ENCODE results near the gene RAPGEF6. TPM values are rescaled to one million over a fixed set of nuclear protein-coding genes. Genes with fewer than 3 reads are reported as not detected.

Gene RAPGEF6
- total RNA-seq, 3 donors from 2014 or later (not counting 1 experiment from before 2014, with no cell fraction given), result 30.1 to 61.0 (median 42.1) TPM

DNA sequence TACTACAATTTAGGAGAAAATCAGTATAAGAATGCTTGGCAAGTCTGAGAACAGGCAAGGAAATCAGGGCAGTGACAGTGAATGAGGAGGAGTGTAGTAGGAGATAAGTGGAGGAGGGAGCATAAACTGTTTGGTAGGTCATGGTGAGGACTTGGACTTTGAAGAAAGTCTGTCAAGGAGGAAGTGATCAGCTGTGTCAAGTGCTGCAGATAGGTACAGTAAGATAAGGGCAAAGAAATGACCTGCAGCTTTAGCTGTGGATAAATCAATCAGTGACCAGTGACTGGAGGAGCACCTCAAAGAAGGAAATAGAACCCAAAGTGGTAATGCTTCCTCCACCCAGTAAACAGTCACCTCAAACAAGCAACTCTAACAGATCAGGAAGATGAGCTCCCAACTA is 106.3 kb downstream of the RAPGEF6 start:
- Histone ChIP-seq H3K4me1 (ENCODE audit: control insufficient read depth, insufficient read depth, low read length) (peaks cover 16% of the 10 kb centered on the region), H3K27ac (ENCODE audit: low read length) (no peak overlapping the region), H3K4me3 (ENCODE audit: low read length) (no peak overlapping the region), H3K9me3 (ENCODE audit: control insufficient read depth, insufficient read depth, low read length) (no peaks in the 10 kb centered on the region), H3K36me3 (ENCODE audit: control insufficient read depth, insufficient read depth, low read length) (no peaks in the 10 kb centered on the region), H3K27me3 (ENCODE audit: control insufficient read depth, insufficient read depth, low read length) (no peaks in the 10 kb centered on the region)
- Mint-ChIP-seq H3K27me3 (ENCODE audit: low read depth in 2 of 2) (no peaks in the 10 kb centered on the region), H3K4me3 (peak overlapping the region; percentile 7), H3K9me3 (no peaks in the 10 kb centered on the region), H3K27ac (peak overlapping the region; percentile 56 to 82), H3K4me1 (peaks cover 51 to 72% of the 10 kb centered on the region in 2 donors), H3K36me3 (no peaks in the 10 kb centered on the region)
- TF ChIP-seq, protein P1, sequence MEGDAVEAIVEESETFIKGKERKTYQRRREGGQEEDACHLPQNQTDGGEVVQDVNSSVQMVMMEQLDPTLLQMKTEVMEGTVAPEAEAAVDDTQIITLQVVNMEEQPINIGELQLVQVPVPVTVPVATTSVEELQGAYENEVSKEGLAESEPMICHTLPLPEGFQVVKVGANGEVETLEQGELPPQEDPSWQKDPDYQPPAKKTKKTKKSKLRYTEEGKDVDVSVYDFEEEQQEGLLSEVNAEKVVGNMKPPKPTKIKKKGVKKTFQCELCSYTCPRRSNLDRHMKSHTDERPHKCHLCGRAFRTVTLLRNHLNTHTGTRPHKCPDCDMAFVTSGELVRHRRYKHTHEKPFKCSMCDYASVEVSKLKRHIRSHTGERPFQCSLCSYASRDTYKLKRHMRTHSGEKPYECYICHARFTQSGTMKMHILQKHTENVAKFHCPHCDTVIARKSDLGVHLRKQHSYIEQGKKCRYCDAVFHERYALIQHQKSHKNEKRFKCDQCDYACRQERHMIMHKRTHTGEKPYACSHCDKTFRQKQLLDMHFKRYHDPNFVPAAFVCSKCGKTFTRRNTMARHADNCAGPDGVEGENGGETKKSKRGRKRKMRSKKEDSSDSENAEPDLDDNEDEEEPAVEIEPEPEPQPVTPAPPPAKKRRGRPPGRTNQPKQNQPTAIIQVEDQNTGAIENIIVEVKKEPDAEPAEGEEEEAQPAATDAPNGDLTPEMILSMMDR (IDR thresholded peaks at IDR 0.05), result no peak
- intact Hi-C loops (cut with micrococcal nuclease), result no loop called here
- DNase-seq (peak in 1 of 2 donors; percentile 25), ATAC-seq (peak in 1 of 3 donors; percentile 20)

DNA sequence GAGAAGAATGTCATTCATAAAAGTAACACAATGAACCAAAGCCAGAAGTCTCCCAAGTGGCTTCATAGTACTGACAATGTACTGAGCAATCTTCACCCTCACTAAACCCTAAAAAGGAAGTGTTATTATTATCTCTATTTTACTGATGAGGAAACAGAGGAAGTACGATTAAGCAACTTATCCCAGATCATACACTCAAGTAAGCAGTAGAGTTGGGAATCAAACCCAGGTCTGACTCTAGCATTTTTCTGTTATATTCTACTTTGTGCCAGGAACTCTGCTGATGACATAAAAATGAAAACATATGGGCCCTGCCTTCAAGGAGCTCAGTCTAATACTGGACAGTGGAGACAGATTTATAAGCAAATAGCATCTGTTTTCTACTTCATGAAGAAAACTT is 109.2 kb downstream of the RAPGEF6 start:
- no peaks in the 10 kb centered on the region for H3K9me3 Mint-ChIP-seq
- H3K36me3 Mint-ChIP-seq, result no peaks in the 10 kb centered on the region
- no peak overlapping the region for H3K4me3 Mint-ChIP-seq
- no peaks in the 10 kb centered on the region for H3K27me3 Mint-ChIP-seq (ENCODE audit: low read depth in 2 of 2)
- Histone ChIP-seq H3K36me3 (ENCODE audit: control insufficient read depth, insufficient read depth, low read length) (peaks cover 7% of the 10 kb centered on the region), H3K4me3 (ENCODE audit: low read length) (no peak overlapping the region), H3K27ac (ENCODE audit: low read length) (no peak overlapping the region), H3K27me3 (ENCODE audit: control insufficient read depth, insufficient read depth, low read length) (no peaks in the 10 kb centered on the region), H3K9me3 (ENCODE audit: control insufficient read depth, insufficient read depth, low read length) (no peaks in the 10 kb centered on the region), H3K4me1 (ENCODE audit: control insufficient read depth, insufficient read depth, low read length) (peaks cover 14% of the 10 kb centered on the region)
- H3K4me1 Mint-ChIP-seq, result peaks cover 43 to 63% of the 10 kb centered on the region in 2 donors
- TF ChIP-seq, protein P1 (IDR thresholded peaks at IDR 0.05), result no peak
- intact Hi-C loops (cut with micrococcal nuclease), result no loop called here
- H3K27ac Mint-ChIP-seq, result peak overlapping the region; percentile 67 to 68
- ATAC-seq (no peak), DNase-seq (no peak)
- WGBS (ENCODE audit: insufficient coverage), result 86% methylated on average over 1 of the region's 1 CpG

DNA sequence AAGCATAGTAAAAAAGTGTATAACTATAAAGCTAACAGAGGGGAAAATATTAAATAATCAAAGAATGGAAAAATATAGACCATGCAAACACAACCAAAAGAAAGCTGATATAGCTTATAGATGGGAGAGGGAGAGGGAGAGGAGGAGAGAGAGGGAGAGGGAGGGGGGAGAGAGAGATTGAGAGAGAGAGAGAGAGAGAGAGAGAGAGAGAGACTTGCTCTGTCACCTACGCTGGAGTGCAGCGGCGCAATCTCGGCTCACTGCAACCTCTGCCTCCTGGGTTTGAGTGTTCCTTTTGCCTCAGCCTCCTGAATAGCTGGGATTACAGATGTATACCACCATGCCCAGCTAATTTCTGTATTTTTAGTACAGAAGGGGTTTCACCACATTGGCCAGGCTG is 110.6 kb downstream of the RAPGEF6 start:
- Histone ChIP-seq H3K4me3 (ENCODE audit: low read length) (no peak overlapping the region), H3K4me1 (ENCODE audit: control insufficient read depth, insufficient read depth, low read length) (peaks cover 9% of the 10 kb centered on the region), H3K36me3 (ENCODE audit: control insufficient read depth, insufficient read depth, low read length) (peaks cover 19% of the 10 kb centered on the region), H3K27me3 (ENCODE audit: control insufficient read depth, insufficient read depth, low read length) (no peaks in the 10 kb centered on the region), H3K9me3 (ENCODE audit: control insufficient read depth, insufficient read depth, low read length) (no peaks in the 10 kb centered on the region), H3K27ac (ENCODE audit: low read length) (no peak overlapping the region)
- TF ChIP-seq, protein P1 (IDR thresholded peaks at IDR 0.05), result no peak
- H3K4me3 Mint-ChIP-seq, result no peak overlapping the region
- no peaks in the 10 kb centered on the region for H3K36me3 Mint-ChIP-seq
- H3K27ac Mint-ChIP-seq, result peak overlapping the region; percentile 10 to 24
- intact Hi-C loops (cut with micrococcal nuclease), result no loop called here
- DNase-seq (no peak), ATAC-seq (no peak)
- H3K27me3 Mint-ChIP-seq (ENCODE audit: low read depth in 2 of 2), result no peaks in the 10 kb centered on the region
- WGBS (ENCODE audit: insufficient coverage), result 100% methylated on average over 4 of the region's 4 CpGs
- H3K4me1 Mint-ChIP-seq, result peaks cover 36 to 56% of the 10 kb centered on the region in 2 donors
- H3K9me3 Mint-ChIP-seq, result no peaks in the 10 kb centered on the region

DNA sequence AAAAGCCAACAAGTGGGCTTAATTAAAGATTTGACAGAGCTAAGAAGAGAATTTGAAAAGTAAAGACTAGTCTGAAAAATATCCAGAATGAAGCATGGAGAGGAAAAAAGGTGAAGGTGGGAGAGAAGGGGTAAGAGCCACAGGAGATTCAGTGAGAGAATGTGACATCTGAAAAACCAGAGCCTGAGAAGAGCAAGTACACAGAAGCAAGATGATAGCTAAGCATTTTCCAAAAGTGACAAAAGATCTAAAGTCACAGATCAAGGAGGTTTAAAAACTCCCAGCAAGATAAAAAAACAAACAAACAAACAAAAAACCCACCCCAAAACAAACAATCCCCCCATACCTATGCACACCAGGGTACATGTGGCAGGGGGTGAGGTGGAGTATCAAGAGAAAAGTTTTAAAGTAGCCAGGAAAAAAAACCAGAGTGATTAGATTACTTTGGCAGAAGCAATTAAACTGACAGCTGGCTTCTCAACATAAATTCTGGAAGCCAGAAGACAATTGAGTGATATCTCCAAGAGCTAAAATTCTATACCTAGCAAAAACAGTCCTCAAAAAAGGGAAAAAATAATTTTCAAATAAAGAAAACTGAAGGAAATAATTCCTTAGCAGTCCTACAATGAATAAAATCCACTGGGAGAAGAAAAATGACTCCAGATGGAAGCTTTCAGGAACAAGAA is 111.4 kb downstream of the RAPGEF6 start:
- H3K9me3 Mint-ChIP-seq, result no peaks in the 10 kb centered on the region
- no peak overlapping the region for H3K27ac ChIP-seq (ENCODE audit: low read length)
- no peaks in the 10 kb centered on the region for H3K27me3 ChIP-seq (ENCODE audit: control insufficient read depth, insufficient read depth, low read length)
- H3K9me3 ChIP-seq (ENCODE audit: control insufficient read depth, insufficient read depth, low read length), result no peaks in the 10 kb centered on the region
- intact Hi-C loops (cut with micrococcal nuclease), result no loop called here
- ATAC-seq (no peak), DNase-seq (no peak)
- H3K36me3 Mint-ChIP-seq, result no peaks in the 10 kb centered on the region
- peaks cover 24% of the 10 kb centered on the region for H3K36me3 ChIP-seq (ENCODE audit: control insufficient read depth, insufficient read depth, low read length)
- TF ChIP-seq, protein P1 (IDR thresholded peaks at IDR 0.05), result no peak
- peak overlapping the region; percentile 13 to 24 for H3K27ac Mint-ChIP-seq
- no peak overlapping the region for H3K4me3 ChIP-seq (ENCODE audit: low read length)
- peaks cover under 1% of the 10 kb centered on the region for H3K4me1 ChIP-seq (ENCODE audit: control insufficient read depth, insufficient read depth, low read length)
- peaks cover 28 to 48% of the 10 kb centered on the region in 2 donors for H3K4me1 Mint-ChIP-seq
- H3K4me3 Mint-ChIP-seq, result no peak overlapping the region
- no peaks in the 10 kb centered on the region for H3K27me3 Mint-ChIP-seq (ENCODE audit: low read depth in 2 of 2)
